ENCODE results near the gene ZNF618.
A peak's percentile ranks its signal among the peaks of the same experiment; 100 is the strongest.

The ZNF618 gene

DNA sequence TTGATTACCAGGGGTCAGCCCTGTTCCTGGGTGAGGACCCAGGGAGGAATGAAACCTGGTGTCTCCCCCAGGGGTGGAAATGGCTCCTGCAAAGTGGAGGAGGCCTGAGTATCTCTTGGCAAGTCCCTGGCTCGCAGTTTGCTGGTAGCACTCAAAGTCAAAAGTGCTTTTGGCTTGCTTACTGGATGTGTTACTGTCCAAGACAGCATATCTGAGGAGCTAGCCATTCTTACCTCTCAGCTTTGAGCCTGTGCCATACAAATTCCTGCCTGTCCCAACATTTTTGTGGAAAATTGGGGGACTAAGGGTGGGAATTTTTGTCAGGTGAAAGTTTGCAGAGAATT is 9.9 kb downstream of the ZNF618 start:
- DNase-seq: no peak

DNA sequence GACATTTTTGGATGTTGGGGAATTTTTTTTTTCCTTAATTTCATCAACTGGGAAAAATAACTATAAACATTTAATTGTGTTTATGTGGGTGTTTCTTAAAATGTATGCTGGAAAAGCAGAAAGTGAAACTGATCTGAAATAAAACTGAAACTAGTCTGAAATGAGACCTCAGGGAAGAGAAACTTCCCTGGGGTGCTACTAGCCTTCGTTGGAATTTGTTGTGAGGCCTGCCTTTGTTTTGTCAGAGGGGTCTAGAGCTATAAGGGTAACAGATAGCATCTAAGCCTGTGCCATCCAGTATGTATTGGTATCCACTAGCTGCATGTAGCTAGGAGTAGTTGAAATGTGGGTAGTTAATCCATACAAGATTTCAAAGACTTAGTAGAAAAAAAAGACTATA is 10.4 kb downstream of the ZNF618 start:
- DNase-seq: peak; percentile 48

DNA sequence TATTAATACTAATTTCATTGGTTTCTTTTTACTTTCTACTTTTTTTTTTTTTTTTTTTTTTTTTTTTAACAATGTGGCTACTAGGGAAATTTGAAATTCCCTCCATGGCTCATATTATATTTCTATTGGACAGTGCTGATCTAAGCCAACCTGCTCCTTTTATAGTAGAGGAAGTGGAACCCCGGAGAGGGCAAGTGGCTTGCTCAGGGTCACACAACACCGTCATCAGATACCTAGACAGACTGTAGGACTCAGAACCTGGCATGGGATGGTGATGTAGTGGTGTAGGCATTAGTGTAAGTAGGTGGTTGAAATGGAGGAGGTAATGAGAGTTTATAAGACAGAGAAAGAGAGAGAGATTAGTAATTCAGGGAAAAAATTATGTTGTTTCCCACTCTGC is 10.8 kb downstream of the ZNF618 start:
- DNase-seq: peak; percentile 31

DNA sequence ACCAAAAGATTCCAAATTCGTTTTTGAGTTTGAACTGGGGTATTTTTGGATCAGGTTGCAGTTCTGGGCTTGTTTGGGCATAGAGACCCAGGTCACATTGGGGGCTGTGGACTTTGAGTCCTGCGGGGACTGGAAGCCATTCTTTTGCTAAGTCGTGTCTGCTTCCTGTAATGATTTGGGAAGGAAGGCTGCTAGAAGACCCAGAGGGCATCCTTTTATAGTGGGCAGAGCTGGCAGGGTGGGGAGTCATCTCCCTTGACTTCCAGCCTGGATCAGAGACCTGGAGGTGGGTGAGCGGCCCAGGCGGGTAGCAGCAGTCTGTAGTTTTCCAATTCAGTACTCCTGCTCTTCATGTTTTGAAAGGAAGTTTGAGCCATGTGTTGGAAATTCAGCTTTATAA is 11.3 kb downstream of the ZNF618 start:
- no peak for DNase-seq

DNA sequence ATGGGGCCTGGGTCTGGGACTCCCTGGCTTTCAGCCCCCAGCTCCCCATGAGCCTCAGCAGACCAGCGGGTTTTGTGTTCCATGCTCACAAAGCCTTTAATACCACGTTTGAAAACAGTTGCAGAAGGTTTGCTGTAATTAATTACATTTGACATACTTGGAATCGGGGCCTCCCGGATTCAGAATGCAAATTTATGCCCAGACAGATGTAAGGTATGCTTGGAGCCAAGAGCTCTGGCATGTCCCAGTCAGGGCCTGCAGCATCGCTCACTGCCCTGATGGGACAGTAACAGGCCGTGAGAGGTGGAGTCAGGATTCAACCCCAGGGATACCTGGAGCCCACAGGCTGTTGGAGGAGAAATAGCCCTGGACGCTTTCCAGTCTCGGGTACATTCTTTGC is 12.2 kb downstream of the ZNF618 start:
- DNase-seq: no peak

DNA sequence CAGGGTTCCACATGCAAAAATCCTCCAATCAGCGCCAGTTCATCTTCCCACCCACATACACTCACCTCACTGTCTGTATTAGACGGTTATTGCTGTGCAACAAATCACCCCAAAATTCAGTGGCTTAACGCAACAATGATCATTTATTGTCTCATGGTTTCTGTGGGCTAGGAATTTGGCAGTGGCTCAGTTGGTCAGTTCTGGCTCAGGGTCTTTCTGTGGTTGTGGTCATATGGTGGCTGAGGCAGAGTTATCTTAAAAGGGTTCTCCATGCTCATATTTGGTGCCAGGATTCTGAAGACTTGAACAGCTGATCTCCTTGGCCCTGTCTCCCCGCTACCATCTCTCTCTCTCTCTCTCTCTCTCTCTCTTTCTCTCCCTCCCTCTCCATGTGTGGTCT is 12.9 kb downstream of the ZNF618 start:
- DNase-seq: no peak

DNA sequence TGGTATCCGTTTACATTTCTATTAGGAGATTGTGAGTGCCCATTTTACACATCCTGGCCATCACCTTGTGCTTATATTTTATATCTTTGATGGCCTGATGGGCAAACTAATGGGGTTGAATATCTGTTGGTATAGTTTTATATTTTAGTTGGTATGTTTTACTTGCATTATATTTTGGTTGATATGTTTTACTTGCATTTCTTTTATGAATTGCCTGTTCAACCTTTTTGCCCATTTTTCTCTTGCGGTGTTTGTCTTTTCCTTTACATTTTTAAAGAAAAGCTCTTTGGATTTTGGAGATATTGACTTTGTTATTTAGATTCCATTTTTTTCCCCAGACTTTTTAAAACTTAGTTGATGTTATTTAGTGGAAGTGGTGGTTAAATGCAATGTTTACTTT is 14.6 kb downstream of the ZNF618 start:
- DNase-seq: no peak

DNA sequence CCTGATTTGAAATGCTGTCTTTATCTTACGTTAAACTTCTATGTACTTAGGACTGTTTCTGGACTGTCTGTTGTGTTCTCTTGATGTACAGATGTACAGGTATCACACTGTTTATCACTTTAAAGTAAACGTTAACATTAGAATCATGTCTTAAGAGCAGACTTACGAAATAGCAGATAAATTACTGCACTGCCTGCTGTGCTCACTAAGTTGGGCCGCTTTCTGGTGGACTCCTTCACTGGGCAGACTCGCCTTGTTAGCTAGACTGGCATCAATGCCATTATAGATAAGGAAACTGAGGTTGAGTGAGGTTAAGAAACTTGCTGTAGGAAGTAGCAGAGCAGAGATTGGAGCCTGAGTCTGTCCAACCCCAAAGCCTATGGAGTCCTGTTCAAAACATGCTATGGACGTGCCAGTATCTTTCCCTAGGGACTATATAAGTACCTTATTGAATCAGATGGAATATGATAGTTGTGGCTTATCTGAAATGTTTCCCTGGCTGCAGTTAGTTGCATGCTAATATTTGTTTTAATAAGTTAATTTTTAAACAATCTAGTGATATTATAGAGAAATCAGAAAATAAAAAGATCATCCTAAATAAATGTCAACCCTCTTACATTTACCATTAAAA is 16.9 kb downstream of the ZNF618 start:
- DNase-seq: no peak

DNA sequence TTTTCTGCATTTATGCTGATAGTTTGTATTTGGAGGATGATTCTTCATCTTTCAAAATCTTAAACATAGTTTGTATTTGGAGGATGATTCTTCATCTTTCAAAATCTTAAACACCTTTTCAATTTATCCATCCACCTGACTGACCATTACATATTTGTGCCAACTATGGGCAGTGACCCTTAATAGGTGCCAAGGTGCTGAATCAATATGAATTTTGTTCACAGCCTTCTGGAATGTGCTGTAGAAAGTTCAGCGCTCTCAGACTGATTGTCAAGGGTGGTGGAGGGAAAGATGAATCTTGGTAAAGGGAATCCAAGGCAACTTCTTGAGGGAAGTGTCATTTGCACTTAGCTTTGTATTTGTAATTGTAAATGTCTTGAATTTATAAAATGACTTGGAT is 18.1 kb downstream of the ZNF618 start:
- DNase-seq: no peak

DNA sequence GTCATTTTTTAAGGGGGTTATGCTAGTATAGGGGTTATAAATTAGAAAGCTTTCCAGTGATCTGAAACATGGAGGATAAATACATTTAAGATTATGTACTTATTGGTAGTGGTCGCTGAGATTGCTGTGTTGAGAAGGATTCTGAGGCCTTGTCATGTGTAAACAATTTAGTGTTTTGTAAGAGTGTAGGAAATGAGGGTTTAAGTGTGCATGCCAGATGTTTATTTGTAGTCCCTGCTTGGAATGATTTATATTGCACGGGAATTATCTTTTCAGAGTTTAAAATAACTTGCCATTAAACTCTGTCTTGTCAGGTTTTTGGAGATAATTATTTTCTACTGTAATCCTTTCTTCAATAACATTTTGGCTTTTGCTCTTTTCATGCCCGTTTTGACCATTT is 19.4 kb downstream of the ZNF618 start:
- DNase-seq: peak; percentile 28

DNA sequence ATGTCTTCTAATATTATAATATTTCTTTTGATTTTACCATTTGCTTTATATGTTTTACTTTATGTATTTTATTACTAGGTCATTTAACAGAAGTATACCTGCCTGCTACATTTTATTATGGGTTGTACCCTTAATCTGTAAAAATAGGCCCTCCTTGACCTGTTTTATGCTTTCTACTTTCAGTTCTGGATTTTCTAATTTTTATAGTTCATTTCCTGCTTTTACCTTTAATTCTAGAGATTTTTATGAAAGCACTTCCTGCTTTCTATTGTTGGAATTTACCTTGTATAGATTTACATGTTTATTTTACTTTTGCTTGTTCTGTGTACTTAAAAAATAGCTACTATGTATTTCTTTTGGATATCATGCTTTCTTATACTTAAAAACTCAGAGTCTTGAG is 20.6 kb downstream of the ZNF618 start:
- DNase-seq: no peak

DNA sequence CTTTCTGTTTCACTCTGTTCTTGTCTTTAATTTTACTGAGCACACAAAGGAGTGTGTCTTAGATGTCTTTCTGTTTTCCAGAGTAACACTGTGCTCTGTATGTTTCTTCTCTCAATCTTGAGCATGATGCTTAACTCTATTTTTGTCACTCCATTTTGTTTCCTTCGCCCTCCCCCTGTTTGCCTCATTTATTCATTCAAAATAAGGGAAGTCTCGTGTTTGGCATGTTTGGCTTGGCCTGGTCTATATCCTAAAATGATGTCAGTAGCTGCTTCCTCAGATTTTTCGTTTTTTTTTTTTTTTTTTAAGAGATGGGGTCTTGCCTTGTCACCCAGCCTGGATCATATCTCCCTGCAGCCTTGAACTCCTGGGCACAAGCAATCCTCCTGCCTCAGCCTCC is 22.0 kb downstream of the ZNF618 start:
- no peak for DNase-seq

DNA sequence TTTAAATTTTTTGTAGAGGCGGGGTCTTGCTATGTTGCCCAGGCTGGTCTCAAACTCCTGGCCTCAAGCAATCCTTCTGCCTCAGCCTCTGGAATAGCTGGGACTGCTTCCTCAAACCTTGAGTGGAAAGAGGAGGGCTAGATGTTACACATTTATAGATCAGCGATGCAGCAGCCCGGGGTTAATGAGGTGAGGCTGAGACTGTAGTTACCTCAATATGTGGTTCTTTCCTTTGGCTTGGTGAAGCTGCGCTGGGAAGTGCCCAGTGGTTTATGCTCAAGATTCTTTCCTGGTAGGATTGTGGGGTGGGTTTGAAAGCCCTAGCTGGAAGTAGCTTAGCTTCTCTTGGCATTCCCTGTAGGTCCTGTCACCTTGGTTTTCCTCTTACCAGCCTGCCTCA is 22.5 kb downstream of the ZNF618 start:
- DNase-seq: no peak

DNA sequence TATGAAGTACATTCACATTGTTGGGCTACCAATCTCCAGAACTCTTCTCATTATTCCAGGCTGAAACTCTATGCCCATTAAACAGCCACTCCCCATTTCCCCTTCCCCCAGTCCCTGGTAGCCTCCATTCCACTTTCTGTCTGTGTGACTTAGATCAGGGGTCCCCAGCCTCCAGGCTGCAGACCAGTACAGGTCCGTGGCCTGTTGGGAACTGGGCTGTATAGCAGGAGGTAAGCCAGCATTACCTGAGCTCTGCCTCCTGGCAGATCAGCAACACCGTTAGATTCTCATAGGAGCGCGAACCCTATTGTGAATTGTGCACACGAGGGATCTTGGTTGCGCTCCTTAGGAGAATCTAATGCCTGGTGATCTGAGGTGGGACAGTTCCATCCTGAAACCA is 23.1 kb downstream of the ZNF618 start:
- no peak for DNase-seq

DNA sequence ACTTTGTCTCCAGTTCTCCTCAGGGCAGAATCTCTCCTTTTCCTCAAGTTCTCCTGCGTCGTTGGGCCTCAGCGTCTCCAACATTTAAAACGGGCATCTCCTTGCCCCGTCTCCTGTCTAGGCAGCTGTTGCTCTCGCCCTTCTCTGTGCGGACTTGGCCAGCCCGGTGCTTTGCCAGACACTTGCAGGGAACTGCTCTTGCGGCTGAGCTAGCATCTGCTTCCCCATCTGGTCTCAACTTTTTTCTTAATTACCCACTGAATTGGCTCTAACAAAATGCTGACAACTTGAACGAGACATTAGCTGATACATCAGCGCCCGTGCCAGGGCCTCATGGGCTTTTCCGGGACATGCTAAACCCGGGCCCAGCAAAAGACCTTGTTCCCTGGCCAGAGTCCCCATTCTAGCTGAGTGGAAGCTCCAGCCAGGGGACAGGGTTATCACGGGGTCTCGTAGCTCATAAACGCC is 25.1 kb downstream of the ZNF618 start:
- no peak for DNase-seq

DNA sequence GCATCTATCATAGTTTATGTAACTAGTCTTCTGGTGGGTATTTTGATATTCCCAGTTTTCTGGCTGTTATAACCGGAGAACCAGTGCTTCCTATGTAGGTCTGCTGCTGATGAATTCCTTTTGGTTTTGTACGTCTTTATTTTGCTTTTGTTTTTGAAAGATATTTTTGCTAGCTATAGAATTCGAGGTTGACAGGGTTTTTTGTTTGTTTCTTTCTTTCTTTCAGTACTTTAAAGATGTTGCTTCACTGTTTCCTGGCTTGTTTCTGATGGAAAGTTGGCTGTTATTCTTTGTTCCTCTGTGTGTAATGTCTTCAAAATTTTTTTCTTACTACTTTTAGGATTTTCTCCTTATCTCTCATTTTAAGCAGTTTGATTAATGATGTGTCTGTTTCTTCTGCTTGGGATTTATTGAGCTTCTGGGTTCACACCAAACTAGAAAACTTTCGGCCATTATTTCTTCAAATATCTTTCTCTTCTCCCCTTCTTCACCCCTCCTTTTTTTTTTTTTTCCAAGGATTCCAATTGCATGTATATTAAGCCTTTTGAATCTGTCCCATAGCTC is 27.5 kb downstream of the ZNF618 start:
- no peak for DNase-seq

DNA sequence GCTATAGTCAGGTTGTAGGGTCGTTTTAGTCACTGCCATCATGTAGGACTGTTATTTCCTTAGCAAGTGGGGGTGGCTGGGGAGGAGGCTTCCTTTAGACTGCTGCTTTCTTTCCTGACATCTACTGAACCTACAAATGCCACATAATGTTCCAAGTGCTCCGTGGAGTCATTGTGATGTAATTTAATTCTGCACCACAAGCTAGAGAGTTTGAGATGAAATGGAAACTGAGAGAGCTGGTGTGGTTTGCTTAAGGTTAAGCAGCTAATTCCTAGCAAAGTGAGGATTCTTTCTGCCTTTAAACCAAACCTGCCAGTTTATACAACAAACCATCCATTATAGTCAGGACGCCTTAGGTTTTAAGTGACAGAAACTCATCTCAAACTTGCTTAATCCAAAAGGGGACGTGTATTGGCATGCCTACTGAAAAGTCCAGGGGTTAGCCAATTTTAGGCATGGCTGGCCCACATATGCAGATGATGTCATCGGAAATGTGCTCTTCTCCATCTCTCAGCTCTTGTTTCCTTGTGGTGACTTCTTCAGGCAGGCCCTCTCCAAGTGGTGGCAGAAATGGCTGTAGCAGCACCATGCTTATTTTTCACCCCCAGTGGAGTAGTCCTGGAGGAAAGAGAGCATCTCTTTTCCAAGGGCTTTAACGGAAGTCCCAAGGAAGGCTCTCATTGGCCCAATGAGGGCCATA is 30.5 kb downstream of the ZNF618 start:
- DNase-seq: no peak

DNA sequence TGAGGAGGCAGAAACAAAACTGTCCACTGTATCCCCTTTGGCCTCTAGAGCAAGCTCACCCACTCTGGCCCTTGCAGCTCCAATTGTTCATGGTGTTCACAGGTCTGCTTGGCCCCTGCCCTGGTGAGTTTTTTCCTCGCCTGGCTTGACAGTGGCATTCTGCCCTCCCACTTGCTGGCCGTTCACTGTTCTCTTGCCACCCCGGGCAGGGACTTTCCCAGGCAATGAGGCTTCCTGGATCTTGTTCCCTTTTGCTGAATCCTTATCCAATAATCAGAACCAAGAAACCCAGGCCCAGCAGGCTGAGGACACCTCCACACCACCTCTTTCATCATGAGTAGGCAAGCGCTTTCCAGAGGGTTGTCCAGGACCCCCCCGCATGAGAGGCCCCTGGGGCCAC is 31.2 kb downstream of the ZNF618 start:
- no peak for DNase-seq

DNA sequence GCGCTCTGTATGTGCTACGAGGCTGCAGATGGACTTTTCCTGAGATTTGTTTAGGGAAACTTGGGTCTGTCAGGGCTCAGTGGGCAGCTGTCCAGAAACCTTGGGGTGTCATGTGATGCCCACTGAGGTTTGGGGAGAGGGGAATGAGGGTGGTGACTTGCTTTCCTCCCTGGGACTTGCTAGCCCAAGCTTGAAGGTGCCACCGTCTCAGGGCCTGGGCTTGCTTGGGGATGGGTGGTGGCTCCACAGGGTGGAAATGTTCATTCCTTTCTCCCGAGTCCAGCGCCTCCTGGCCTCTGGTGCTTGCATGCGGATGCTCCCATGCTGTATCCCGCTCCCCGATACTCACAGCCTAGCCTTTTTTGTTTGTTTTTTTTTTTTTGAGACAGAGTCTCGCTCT is 33.3 kb downstream of the ZNF618 start:
- DNase-seq: no peak

DNA sequence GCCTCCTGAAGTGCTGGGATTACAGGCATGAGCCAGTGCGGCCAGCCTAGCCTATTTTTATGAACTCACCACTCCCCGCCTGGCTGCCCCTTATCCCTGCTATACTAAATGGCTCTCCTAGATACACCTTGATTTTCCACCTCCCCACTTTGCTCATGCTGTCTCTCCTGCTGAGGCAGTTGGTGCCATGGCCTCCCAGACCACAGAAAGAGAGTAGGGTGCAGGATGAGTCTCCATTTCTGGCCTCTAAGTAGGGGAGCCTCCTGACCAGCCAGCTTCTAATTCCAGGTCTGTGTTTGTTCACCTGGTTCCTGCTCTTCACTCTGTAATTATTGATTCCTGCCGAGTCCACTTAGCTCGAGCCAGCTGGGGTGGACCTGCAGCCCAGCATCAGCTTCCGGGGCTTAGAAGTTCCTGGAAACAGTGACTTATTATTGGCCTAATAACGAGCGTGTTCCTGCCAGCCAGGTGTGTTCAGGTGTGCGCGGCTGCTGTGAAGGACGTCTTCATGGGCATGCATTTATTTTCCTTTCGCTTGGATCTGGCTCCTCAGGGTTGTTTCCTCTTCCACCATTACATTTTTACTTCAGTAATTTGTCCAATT is 34.0 kb downstream of the ZNF618 start:
- no peak for DNase-seq

DNA sequence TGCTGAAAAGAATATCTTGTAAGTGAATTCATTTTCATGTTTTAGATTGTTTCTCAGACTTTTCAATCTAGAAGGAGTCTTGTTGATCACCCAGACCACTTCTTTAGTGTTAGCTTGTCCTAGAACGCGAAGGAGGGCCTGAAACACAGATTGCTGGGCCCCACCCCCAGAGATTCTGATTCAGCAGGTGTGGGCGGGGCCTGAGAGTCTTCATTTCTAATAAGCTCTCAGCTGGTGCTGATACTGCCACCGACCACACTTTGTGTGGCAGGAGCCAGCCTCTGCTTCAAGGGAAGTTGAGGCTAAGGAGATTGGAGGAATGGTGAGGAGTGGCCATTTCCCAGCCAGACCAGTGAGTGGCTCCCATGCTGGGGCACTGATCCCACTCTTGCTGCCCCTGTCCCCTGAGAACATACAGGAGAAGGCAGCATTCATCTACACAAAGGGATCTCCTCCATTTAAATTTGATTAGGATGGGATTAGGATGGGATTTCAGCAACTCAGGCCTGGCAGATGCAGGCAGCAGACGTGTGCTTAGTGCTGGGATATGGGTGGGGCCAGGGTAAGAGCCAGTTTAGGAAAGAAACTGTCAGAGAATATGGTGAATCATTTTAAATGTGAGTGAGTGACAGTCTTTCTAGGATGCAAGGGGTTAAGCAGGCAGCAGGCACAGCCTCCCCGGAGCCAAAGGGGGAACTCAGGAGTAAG is 35.9 kb downstream of the ZNF618 start:
- no peak for DNase-seq

DNA sequence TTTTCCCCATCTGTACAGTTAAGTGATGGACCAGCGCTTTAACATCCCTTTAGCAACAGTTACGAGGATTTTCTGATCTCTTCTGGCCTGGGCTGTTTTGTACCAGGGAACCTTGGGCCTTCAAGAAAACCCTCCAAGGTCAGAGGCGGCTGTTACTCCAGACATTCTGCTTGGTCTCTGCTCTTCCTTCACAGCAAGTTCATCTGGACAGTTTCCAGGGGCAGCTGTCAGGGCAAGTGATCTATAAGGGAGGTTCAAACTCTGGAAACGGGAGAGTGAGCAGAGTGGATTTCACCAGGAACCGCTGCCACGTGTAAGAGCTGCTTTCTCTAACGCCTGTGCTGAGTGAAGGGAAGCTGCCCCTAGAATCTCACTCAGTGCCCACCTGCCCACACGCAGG is 36.7 kb downstream of the ZNF618 start:
- DNase-seq: no peak

DNA sequence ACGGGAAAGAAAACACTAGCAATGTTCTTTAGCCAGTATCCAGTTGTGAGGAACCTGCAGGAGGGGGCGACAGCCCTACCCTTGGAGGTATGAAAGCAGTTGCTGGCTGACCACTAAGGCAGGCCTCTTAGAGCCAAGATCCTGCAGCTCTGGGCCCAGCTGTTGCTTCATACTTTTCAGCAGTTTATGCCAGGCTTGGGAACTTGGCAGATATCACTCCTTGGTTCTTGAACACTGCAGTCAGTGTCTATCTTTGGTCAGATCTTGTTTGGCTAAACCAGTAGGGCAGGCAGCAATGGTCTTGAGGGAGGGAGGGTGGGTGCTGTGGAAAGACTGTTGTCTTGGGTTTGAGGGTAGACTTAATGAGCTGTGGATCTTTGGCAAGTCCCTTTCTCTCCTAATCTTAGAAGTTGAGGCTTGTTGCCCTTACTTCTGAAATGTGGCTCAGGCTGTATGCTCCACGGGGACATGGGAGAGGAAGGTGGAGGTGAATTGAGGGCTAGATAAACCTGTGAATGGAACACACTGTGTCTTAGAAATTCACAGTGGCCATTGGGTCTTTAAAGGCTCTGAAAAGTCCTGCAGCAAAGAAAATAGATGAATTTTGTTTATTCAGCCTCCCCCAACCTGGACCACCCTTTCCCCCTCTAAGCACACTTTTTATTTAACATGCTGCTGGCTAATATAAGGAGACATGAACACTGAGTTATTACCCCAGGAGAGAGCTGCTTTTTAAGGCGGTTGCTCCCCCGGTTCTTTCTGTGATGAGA is 37.5 kb downstream of the ZNF618 start:
- no peak for DNase-seq
